Measurements from ENCODE around the gene ORAI2.

ORAI2 gene
- 30.2 to 112 (median 73.9) reads per million in 9 experiments for total RNA-seq

GRCh38 chr7:102433219-102434038, at the start of gene ORAI2:
TSS of gene ORAI2 (plus strand) at chr7:102433575. CDS start at chr7:102438957, 5,382 bp downstream.
- ATAC-seq (replicated peaks) (peak; percentile 66), DNase-seq (peak; percentile 79 to 85 (median 82))
- Mint-ChIP-seq H3K27me3 (no peaks in the 10 kb centered on the region), H3K36me3 (ENCODE audit: insufficient read depth) (peaks cover 48% of the 10 kb centered on the region), H3K27ac (peak within 1 kb of the TSS; percentile 100), H3K4me3 (peak within 1 kb of the TSS; percentile 73 to 84), H3K9me3 (no peaks in the 10 kb centered on the region), H3K4me1 (ENCODE audit: low read depth in 2 of 2) (peaks cover 30 to 36% of the 10 kb centered on the region in 2 donors)

GRCh38 chr7:102387064-102387463, 46.3 kb upstream of the ORAI2 start:
- DNase-seq (no peak), ATAC-seq (replicated peaks) (no peak)
- H3K27me3 Mint-ChIP-seq, result no peaks in the 10 kb centered on the region
- no peaks in the 10 kb centered on the region for H3K9me3 Mint-ChIP-seq
- no peak overlapping the region for H3K4me3 Mint-ChIP-seq
- peaks cover 29% of the 10 kb centered on the region for H3K36me3 Mint-ChIP-seq (ENCODE audit: insufficient read depth)
- H3K27ac Mint-ChIP-seq, result peak overlapping the region; percentile 12 to 35
- H3K4me1 Mint-ChIP-seq (ENCODE audit: low read depth in 2 of 2), result no peaks in the 10 kb centered on the region

GRCh38 chr7:102389810-102390209, 43.6 kb upstream of the ORAI2 start:
- no peaks in the 10 kb centered on the region for H3K27me3 Mint-ChIP-seq
- DNase-seq, result no peak
- no peak overlapping the region for H3K4me3 Mint-ChIP-seq
- H3K27ac Mint-ChIP-seq, result no peak overlapping the region
- no peaks in the 10 kb centered on the region for H3K9me3 Mint-ChIP-seq
- peaks cover 17% of the 10 kb centered on the region for H3K36me3 Mint-ChIP-seq (ENCODE audit: insufficient read depth)
- no peaks in the 10 kb centered on the region for H3K4me1 Mint-ChIP-seq (ENCODE audit: low read depth in 2 of 2)
- ATAC-seq (replicated peaks), result no peak

- DNase-seq (peak; percentile 61 to 67 (median 66)), ATAC-seq (replicated peaks) (peak; percentile 84)
- H3K36me3 Mint-ChIP-seq (ENCODE audit: insufficient read depth), result peaks cover 17% of the 10 kb centered on the region
- H3K27me3 Mint-ChIP-seq, result no peaks in the 10 kb centered on the region
- no peak overlapping the region for H3K27ac Mint-ChIP-seq
- H3K9me3 Mint-ChIP-seq, result no peaks in the 10 kb centered on the region
- H3K4me1 Mint-ChIP-seq (ENCODE audit: low read depth in 2 of 2), result peaks cover 5% of the 10 kb centered on the region in 2 donors
- no peak overlapping the region for H3K4me3 Mint-ChIP-seq
Observed at GRCh38 chr7:102390697-102391484, 42.5 kb upstream of the ORAI2 start.

- Mint-ChIP-seq H3K36me3 (ENCODE audit: insufficient read depth) (peaks cover 20% of the 10 kb centered on the region), H3K27ac (no peak overlapping the region), H3K4me1 (ENCODE audit: low read depth in 2 of 2) (peaks cover 9 to 13% of the 10 kb centered on the region in 2 donors), H3K27me3 (no peaks in the 10 kb centered on the region), H3K4me3 (no peak overlapping the region), H3K9me3 (no peaks in the 10 kb centered on the region)
- DNase-seq, result no peak
- no peak for ATAC-seq (replicated peaks)
Observed at GRCh38 chr7:102392330-102392729, 41.0 kb upstream of the ORAI2 start.

- peaks cover 20% of the 10 kb centered on the region for H3K36me3 Mint-ChIP-seq (ENCODE audit: insufficient read depth)
- no peak for ATAC-seq (replicated peaks)
- H3K9me3 Mint-ChIP-seq, result no peaks in the 10 kb centered on the region
- no peaks in the 10 kb centered on the region for H3K27me3 Mint-ChIP-seq
- H3K4me1 Mint-ChIP-seq (ENCODE audit: low read depth in 2 of 2), result peaks cover 11 to 16% of the 10 kb centered on the region in 2 donors
- no peak overlapping the region for H3K27ac Mint-ChIP-seq
- no peak overlapping the region for H3K4me3 Mint-ChIP-seq
- DNase-seq, result no peak
Observed at GRCh38 chr7:102393467-102393866, 39.9 kb upstream of the ORAI2 start.

- Mint-ChIP-seq H3K4me3 (peak overlapping the region; percentile 89 to 96), H3K27me3 (no peaks in the 10 kb centered on the region), H3K36me3 (ENCODE audit: insufficient read depth) (peaks cover 38% of the 10 kb centered on the region), H3K9me3 (no peaks in the 10 kb centered on the region), H3K27ac (peak overlapping the region; percentile 92 to 95), H3K4me1 (ENCODE audit: low read depth in 2 of 2) (peaks cover 11 to 16% of the 10 kb centered on the region in 2 donors)
- no peak for DNase-seq
- no peak for ATAC-seq (replicated peaks)
Observed at GRCh38 chr7:102395592-102395872, 37.8 kb upstream of the ORAI2 start.

GRCh38 chr7:102395873-102396709, 37.3 kb upstream of the ORAI2 start, which contains the start of gene PRKRIP1:
TSS of gene PRKRIP1 (plus strand) at chr7:102396363. CDS start at chr7:102396412, 49 bp downstream.
- DNase-seq (peak; percentile 76 to 82 (median 80)), ATAC-seq (replicated peaks) (peak; percentile 98)
- Mint-ChIP-seq H3K4me1 (ENCODE audit: low read depth in 2 of 2) (peaks cover 11 to 16% of the 10 kb centered on the region in 2 donors), H3K27me3 (no peaks in the 10 kb centered on the region), H3K9me3 (no peaks in the 10 kb centered on the region), H3K4me3 (peak within 1 kb of the TSS; percentile 89 to 96), H3K27ac (peak within 1 kb of the TSS; percentile 92 to 95), H3K36me3 (ENCODE audit: insufficient read depth) (peaks cover 43% of the 10 kb centered on the region)

- peak overlapping the region; percentile 92 to 95 for H3K27ac Mint-ChIP-seq
- no peaks in the 10 kb centered on the region for H3K9me3 Mint-ChIP-seq
- peaks cover 49% of the 10 kb centered on the region for H3K36me3 Mint-ChIP-seq (ENCODE audit: insufficient read depth)
- peaks cover 11 to 16% of the 10 kb centered on the region in 2 donors for H3K4me1 Mint-ChIP-seq (ENCODE audit: low read depth in 2 of 2)
- ATAC-seq (replicated peaks) (no peak), DNase-seq (no peak)
- H3K27me3 Mint-ChIP-seq, result no peaks in the 10 kb centered on the region
- peak overlapping the region; percentile 89 to 96 for H3K4me3 Mint-ChIP-seq
Observed at GRCh38 chr7:102396710-102397019, 36.7 kb upstream of the ORAI2 start.

GRCh38 chr7:102398543-102398942, 34.8 kb upstream of the ORAI2 start:
- no peak for ATAC-seq (replicated peaks)
- Mint-ChIP-seq H3K4me3 (no peak overlapping the region), H3K9me3 (no peaks in the 10 kb centered on the region), H3K4me1 (ENCODE audit: low read depth in 2 of 2) (peaks cover 11 to 16% of the 10 kb centered on the region in 2 donors), H3K27me3 (no peaks in the 10 kb centered on the region), H3K27ac (no peak overlapping the region), H3K36me3 (ENCODE audit: insufficient read depth) (peaks cover 60% of the 10 kb centered on the region)
- no peak for DNase-seq

GRCh38 chr7:102400360-102400759, 33.0 kb upstream of the ORAI2 start:
- Mint-ChIP-seq H3K36me3 (ENCODE audit: insufficient read depth) (peaks cover 72% of the 10 kb centered on the region), H3K4me3 (no peak overlapping the region), H3K27ac (no peak overlapping the region), H3K27me3 (no peaks in the 10 kb centered on the region), H3K4me1 (ENCODE audit: low read depth in 2 of 2) (peaks cover 18 to 23% of the 10 kb centered on the region in 2 donors), H3K9me3 (no peaks in the 10 kb centered on the region)
- DNase-seq (no peak), ATAC-seq (replicated peaks) (no peak)

GRCh38 chr7:102403563-102403962, 29.8 kb upstream of the ORAI2 start:
- no peak for DNase-seq
- H3K9me3 Mint-ChIP-seq, result no peaks in the 10 kb centered on the region
- H3K4me1 Mint-ChIP-seq (ENCODE audit: low read depth in 2 of 2), result peaks cover 7 to 8% of the 10 kb centered on the region in 2 donors
- no peaks in the 10 kb centered on the region for H3K27me3 Mint-ChIP-seq
- no peak for ATAC-seq (replicated peaks)
- peaks cover 87% of the 10 kb centered on the region for H3K36me3 Mint-ChIP-seq (ENCODE audit: insufficient read depth)
- H3K4me3 Mint-ChIP-seq, result no peak overlapping the region
- no peak overlapping the region for H3K27ac Mint-ChIP-seq

Data from effector memory CD8-positive, alpha-beta T cell (primary cell).